Liver (tissue), 9 donors: ENCODE data around the gene FUOM. TPM values are rescaled to one million over a fixed set of nuclear protein-coding genes. Genes with fewer than 3 reads are reported as not detected.
A peak's percentile ranks its signal among the peaks of the same experiment; 100 is the strongest.

ENCODE experiments used
- DNase-seq: peaks from one replicate; pipeline ENCODE4 v3.0.0-alpha.2; 2017; ENCODE audit warnings: low spot score
- H3K27ac ChIP-seq, 2 donors: one replicate each; pipeline ENCODE4 v1.7.0; 2013; ENCODE audit warnings: inconsistent platforms in 2 of 2, low read length in 2 of 2, control low read depth in 1 of 2, low read depth in 1 of 2, mild to moderate bottlenecking in 1 of 2
- H3K27me3 ChIP-seq, 4 donors: one replicate each; pipeline versions ENCODE4 v1.6.1 to v1.7.0; 2013; ENCODE audit warnings: low read length in 3 of 4, inconsistent platforms in 1 of 4, mild to moderate bottlenecking in 1 of 4, moderate library complexity in 1 of 4; ENCODE audit not compliant: control insufficient read depth in 4 of 4, insufficient read depth in 4 of 4
- H3K36me3 ChIP-seq, 4 donors: one replicate each; pipeline versions ENCODE4 v1.6.1 to v1.7.0; 2013; ENCODE audit warnings: low read length in 3 of 4, mild to moderate bottlenecking in 3 of 4, low read depth in 1 of 4, moderate library complexity in 1 of 4; ENCODE audit not compliant: control insufficient read depth in 4 of 4, insufficient read depth in 3 of 4
- H3K4me1 ChIP-seq, 4 donors: one replicate each; pipeline versions ENCODE4 v1.6.1 to v1.7.0; 2013; ENCODE audit warnings: low read length in 3 of 4, mild to moderate bottlenecking in 3 of 4, moderate library complexity in 1 of 4; ENCODE audit not compliant: control insufficient read depth in 4 of 4, insufficient read depth in 4 of 4
- H3K4me3 ChIP-seq, 3 donors: one replicate each; pipeline versions ENCODE4 v1.6.1 to v1.7.0; 2013; ENCODE audit warnings: low read length in 3 of 3, control low read depth in 1 of 3, low read depth in 1 of 3, mild to moderate bottlenecking in 1 of 3
- H3K9ac ChIP-seq, 2 donors: one replicate each; pipeline ENCODE4 v1.7.0; 2013; ENCODE audit warnings: low read length in 2 of 2, mild to moderate bottlenecking in 2 of 2, moderate library complexity in 2 of 2, control low read depth in 1 of 2, low read depth in 1 of 2
- H3K9me3 ChIP-seq, 4 donors: one replicate each; pipeline versions ENCODE4 v1.6.1 to v1.7.0; 2013; ENCODE audit warnings: low read length in 3 of 4; ENCODE audit not compliant: control insufficient read depth in 4 of 4
- EGR1 ChIP-seq, 2 donors: IDR thresholded peaks; 2 replicates each; pipeline ENCODE4 v1.6.1; 2016 to 2018; ENCODE audit warnings: antibody characterized with exemption in 2 of 2, low read depth in 2 of 2
- FOXA1 ChIP-seq: IDR thresholded peaks from 2 replicates; pipeline ENCODE4 v1.6.1; 2016; ENCODE audit warnings: antibody characterized with exemption
- FOXA2 ChIP-seq: IDR thresholded peaks from 2 replicates; pipeline ENCODE4 v1.6.1; 2016; ENCODE audit warnings: antibody characterized with exemption
- GABPA ChIP-seq, 2 donors: IDR thresholded peaks in 1 of 2; conservative IDR thresholded peaks in 1 of 2; 2 replicates each; pipeline ENCODE4 v1.6.1; 2016; ENCODE audit warnings: antibody characterized with exemption in 2 of 2, mild to moderate bottlenecking in 1 of 2, moderate library complexity in 1 of 2
- HNF4G ChIP-seq: IDR thresholded peaks from 2 replicates; pipeline ENCODE4 v1.6.1; 2016; ENCODE audit warnings: antibody characterized with exemption
- JUND ChIP-seq, 2 donors: IDR thresholded peaks; 2 replicates each; pipeline ENCODE4 v1.6.1; 2016; ENCODE audit warnings: antibody characterized with exemption in 2 of 2
- NR2F2 ChIP-seq: IDR thresholded peaks from 2 replicates; pipeline ENCODE4 v1.6.1; 2016; ENCODE audit warnings: antibody characterized with exemption
- RAD21 ChIP-seq, 2 donors: IDR thresholded peaks; 2 replicates each; pipeline ENCODE4 v1.6.1; 2016; ENCODE audit warnings: antibody characterized with exemption in 2 of 2, mild to moderate bottlenecking in 2 of 2
- SP1 ChIP-seq: IDR thresholded peaks from 2 replicates; pipeline ENCODE4 v1.6.1; 2018; ENCODE audit warnings: antibody characterized with exemption, mild to moderate bottlenecking
- TAF1 ChIP-seq: conservative IDR thresholded peaks from 2 replicates; pipeline ENCODE4 v1.6.1; 2016; ENCODE audit warnings: antibody characterized with exemption, mild to moderate bottlenecking
- YY1 ChIP-seq: IDR thresholded peaks from 2 replicates; pipeline ENCODE4 v1.6.1; 2016; ENCODE audit warnings: antibody characterized with exemption, mild to moderate bottlenecking
- WGBS: extraction: QIAGEN DNeasy Blood & Tissue Kit; methylation state at CpG from one replicate; pipeline ENCODE4 v1.1.7; 2013; 5-methylcytosine and 5-hydroxymethylcytosine counted together
- polyA plus RNA-seq, 2 donors: library from polyadenylated mRNA; stranded (reverse) in 1 of 2; unstranded in 1 of 2; fragments of 200-250 nt in 1 of 2; fragments of >200 nt in 1 of 2; fragmentation: Nextera tagmentation in 1 of 2; extraction: Ambion mirVana in 1 of 2; gene quantifications; one replicate each; pipeline versions ENCODE4 v1.2.1 to v1.2.3, GENCODE V29; 2013 to 2015
- total RNA-seq, 2 donors: library from RNA; depleted of rRNA; stranded (reverse); fragments of >200 nt; gene quantifications; one replicate each; pipeline ENCODE4 v1.2.3, GENCODE V29; 2014
- TF ChIP-seq, protein P1 (sequence below): IDR thresholded peaks from 2 replicates; pipeline ENCODE4 v1.6.1; 2016; ENCODE audit warnings: antibody characterized with exemption
- TF ChIP-seq, protein P2 (sequence below): IDR thresholded peaks from 2 replicates; pipeline ENCODE4 v1.6.1; 2016; ENCODE audit warnings: antibody characterized with exemption, mild to moderate bottlenecking
- TF ChIP-seq, protein P3 (sequence below): fragments of 150-350 bp; IDR thresholded peaks from 2 replicates; pipeline ENCODE4 v1.5.1; 2017; ENCODE audit warnings: improper control_type of control experiment, low read depth, low read length; ENCODE audit not compliant: missing input control
- TF ChIP-seq, protein P4 (sequence below): IDR thresholded peaks from 2 replicates; pipeline ENCODE4 v1.6.1; 2016; ENCODE audit warnings: antibody characterized with exemption
- TF ChIP-seq, protein P5 (sequence below): IDR thresholded peaks from 2 replicates; pipeline ENCODE4 v1.6.1; 2016; ENCODE audit warnings: antibody characterized with exemption
- donor health status: healthy.
- donor health status: healthy.
- donor health status: healthy.
- donor health status: healthy.
- donor health status: healthy.

The FUOM gene
- total and polyA plus RNA-seq, 4 donors = 24.3 to 194 (median 96.0) TPM

DNA sequence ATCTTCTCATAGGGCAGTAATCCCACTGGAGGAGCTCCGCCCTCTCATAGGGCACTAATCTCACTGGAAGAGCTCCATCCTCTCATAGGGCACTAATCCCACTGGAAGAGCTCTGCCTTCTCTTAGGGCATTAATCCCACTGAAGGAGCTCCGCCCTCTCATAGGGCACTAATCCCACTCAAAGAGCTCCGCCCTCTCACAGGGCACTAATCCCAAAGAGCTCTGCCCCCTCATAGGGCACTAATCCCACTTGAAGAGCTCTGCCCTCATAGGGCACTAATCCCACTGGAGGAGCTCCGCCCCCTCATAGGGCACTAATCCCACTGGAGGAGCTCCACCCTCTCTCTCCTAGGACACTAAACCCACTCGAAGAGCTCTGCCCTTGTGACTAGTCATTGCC, 3.4 kb upstream of the FUOM start:
- TF ChIP-seq GABPA (IDR thresholded peaks at IDR 0.05 in 1 of 2, conservative IDR thresholded peaks at IDR 0.05 in 1 of 2) (no peak), FOXA2 (no peak), HNF4G (no peak), TAF1 (no peak), SP1 (no peak), YY1 (no peak), RAD21 (IDR thresholded peaks at IDR 0.05) (no peak), JUND (IDR thresholded peaks at IDR 0.05) (no peak)
- TF ChIP-seq, protein P1, sequence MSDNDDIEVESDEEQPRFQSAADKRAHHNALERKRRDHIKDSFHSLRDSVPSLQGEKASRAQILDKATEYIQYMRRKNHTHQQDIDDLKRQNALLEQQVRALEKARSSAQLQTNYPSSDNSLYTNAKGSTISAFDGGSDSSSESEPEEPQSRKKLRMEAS = no peak
- TF ChIP-seq, protein P2, sequence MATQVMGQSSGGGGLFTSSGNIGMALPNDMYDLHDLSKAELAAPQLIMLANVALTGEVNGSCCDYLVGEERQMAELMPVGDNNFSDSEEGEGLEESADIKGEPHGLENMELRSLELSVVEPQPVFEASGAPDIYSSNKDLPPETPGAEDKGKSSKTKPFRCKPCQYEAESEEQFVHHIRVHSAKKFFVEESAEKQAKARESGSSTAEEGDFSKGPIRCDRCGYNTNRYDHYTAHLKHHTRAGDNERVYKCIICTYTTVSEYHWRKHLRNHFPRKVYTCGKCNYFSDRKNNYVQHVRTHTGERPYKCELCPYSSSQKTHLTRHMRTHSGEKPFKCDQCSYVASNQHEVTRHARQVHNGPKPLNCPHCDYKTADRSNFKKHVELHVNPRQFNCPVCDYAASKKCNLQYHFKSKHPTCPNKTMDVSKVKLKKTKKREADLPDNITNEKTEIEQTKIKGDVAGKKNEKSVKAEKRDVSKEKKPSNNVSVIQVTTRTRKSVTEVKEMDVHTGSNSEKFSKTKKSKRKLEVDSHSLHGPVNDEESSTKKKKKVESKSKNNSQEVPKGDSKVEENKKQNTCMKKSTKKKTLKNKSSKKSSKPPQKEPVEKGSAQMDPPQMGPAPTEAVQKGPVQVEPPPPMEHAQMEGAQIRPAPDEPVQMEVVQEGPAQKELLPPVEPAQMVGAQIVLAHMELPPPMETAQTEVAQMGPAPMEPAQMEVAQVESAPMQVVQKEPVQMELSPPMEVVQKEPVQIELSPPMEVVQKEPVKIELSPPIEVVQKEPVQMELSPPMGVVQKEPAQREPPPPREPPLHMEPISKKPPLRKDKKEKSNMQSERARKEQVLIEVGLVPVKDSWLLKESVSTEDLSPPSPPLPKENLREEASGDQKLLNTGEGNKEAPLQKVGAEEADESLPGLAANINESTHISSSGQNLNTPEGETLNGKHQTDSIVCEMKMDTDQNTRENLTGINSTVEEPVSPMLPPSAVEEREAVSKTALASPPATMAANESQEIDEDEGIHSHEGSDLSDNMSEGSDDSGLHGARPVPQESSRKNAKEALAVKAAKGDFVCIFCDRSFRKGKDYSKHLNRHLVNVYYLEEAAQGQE = no peak
- TF ChIP-seq, protein P3, sequence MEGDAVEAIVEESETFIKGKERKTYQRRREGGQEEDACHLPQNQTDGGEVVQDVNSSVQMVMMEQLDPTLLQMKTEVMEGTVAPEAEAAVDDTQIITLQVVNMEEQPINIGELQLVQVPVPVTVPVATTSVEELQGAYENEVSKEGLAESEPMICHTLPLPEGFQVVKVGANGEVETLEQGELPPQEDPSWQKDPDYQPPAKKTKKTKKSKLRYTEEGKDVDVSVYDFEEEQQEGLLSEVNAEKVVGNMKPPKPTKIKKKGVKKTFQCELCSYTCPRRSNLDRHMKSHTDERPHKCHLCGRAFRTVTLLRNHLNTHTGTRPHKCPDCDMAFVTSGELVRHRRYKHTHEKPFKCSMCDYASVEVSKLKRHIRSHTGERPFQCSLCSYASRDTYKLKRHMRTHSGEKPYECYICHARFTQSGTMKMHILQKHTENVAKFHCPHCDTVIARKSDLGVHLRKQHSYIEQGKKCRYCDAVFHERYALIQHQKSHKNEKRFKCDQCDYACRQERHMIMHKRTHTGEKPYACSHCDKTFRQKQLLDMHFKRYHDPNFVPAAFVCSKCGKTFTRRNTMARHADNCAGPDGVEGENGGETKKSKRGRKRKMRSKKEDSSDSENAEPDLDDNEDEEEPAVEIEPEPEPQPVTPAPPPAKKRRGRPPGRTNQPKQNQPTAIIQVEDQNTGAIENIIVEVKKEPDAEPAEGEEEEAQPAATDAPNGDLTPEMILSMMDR = no peak
- TF ChIP-seq, protein P4, sequence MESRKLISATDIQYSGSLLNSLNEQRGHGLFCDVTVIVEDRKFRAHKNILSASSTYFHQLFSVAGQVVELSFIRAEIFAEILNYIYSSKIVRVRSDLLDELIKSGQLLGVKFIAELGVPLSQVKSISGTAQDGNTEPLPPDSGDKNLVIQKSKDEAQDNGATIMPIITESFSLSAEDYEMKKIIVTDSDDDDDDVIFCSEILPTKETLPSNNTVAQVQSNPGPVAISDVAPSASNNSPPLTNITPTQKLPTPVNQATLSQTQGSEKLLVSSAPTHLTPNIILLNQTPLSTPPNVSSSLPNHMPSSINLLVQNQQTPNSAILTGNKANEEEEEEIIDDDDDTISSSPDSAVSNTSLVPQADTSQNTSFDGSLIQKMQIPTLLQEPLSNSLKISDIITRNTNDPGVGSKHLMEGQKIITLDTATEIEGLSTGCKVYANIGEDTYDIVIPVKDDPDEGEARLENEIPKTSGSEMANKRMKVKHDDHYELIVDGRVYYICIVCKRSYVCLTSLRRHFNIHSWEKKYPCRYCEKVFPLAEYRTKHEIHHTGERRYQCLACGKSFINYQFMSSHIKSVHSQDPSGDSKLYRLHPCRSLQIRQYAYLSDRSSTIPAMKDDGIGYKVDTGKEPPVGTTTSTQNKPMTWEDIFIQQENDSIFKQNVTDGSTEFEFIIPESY = no peak
- TF ChIP-seq, protein P5, sequence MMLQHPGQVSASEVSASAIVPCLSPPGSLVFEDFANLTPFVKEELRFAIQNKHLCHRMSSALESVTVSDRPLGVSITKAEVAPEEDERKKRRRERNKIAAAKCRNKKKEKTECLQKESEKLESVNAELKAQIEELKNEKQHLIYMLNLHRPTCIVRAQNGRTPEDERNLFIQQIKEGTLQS = no peak
- no peak overlapping the region for H3K9ac ChIP-seq
- H3K9me3 ChIP-seq = no peaks in the 10 kb centered on the region
- no peak for DNase-seq
- H3K27ac ChIP-seq = peak overlapping the region; percentile 91 to 93
- H3K4me1 ChIP-seq = peaks cover 10 to 45% (median 29%) of the 10 kb centered on the region in 4 donors
- 88% methylated on average over 5 of the region's 5 CpGs for WGBS
- peaks cover 19 to 44% (median 31%) of the 10 kb centered on the region in 4 donors for H3K36me3 ChIP-seq
- H3K27me3 ChIP-seq = no peaks in the 10 kb centered on the region
- no peak overlapping the region for H3K4me3 ChIP-seq

DNA sequence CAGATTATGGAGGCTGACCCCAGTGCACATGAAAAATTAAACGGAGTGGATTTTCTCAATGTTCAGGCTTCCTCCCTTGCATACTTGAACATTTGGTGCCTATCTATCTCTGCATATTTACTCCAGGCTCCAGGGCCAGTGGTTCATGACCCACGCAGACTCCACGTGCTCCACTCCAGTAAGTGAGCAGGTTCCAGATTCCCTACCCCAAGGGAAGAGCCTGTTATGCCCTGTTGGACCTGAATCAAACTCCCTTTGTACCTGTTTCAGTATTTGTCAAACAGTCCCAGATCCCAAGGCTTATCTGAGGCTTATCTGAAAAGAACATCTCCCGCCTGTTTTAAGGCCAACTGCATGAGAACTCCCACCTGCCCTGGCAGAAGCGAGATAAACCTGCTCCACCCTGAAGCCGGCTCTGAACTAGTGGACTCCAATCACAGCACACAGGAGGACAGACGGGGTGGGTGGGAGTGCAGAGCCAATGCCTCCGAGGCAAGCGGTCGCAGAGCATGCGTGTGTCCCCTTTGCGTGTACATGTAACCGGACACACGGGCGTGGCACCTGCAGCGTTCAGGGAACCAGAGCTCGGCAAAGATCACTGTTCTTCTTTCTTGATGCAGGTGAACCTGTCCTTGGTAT, 2.3 kb upstream of the FUOM start:
- WGBS = 30% methylated on average over 17 of the region's 17 CpGs
- Histone ChIP-seq H3K9ac (no peak overlapping the region), H3K4me3 (no peak overlapping the region), H3K4me1 (peaks cover 16 to 57% (median 40%) of the 10 kb centered on the region in 4 donors), H3K27ac (peak overlapping the region; percentile 91 to 93), H3K27me3 (no peaks in the 10 kb centered on the region), H3K9me3 (no peaks in the 10 kb centered on the region), H3K36me3 (peaks cover 11 to 32% (median 21%) of the 10 kb centered on the region in 4 donors)
- no peak for DNase-seq
- TF ChIP-seq FOXA2 (peak; percentile 81), RAD21 (IDR thresholded peaks at IDR 0.05) (peak; percentile 37 to 60), HNF4G (peak; percentile 94), FOXA1 (peak; percentile 79), TAF1 (peak; percentile 40), SP1 (peak; percentile 97), GABPA (IDR thresholded peaks at IDR 0.05 in 1 of 2, conservative IDR thresholded peaks at IDR 0.05 in 1 of 2) (peak in 1 of 2 donors; percentile 47), EGR1 (IDR thresholded peaks at IDR 0.05; ENCODE audit: low read depth in 2 of 2) (no peak), NR2F2 (no peak)
- TF ChIP-seq, protein P4 = peak; percentile 95
- TF ChIP-seq, protein P2 = peak; percentile 85
- TF ChIP-seq, protein P5 = peak; percentile 35
